Retina (tissue), 1 donor: ENCODE measurements around the gene SUSD1.

ENCODE experiments used
- DNase-seq: peaks from one replicate; pipeline ENCODE4 v3.0.0-alpha.2; 2016

Gene SUSD1

GRCh38 chr9:112009656-112010055, 165.4 kb downstream of the SUSD1 start:
- no peak for DNase-seq

DNA sequence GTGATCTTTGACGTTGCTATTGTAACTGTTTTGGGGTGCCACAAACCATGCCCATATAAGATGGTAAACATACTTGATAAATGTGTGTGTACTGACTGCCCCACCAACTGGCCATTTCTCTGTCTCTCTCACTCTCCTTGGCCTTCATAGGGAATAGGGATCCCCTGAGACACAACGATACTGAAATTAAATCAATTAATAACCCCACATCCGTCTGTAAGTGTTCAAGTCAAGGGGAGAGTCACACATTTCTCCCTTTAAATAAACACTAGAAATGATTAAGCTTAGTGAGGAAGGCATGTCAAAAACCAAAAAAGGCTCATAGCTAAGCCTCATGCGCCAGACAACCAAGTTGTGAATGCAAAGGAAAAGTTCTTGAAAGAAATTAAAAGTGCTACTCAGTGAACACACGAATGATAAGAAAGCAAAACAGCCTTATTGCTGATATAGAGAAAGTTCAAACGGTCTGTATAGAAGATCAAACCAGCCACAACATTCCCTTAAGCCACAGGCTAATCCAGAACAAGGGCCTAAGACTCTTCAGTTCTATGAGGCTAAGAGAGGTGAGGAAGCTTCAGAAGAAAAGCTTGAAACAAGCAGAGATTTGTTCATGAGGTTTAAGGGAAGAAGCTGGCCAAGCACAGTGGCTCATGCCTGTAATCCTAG, 167.4 kb downstream of the SUSD1 start:
- no peak for DNase-seq

DNA sequence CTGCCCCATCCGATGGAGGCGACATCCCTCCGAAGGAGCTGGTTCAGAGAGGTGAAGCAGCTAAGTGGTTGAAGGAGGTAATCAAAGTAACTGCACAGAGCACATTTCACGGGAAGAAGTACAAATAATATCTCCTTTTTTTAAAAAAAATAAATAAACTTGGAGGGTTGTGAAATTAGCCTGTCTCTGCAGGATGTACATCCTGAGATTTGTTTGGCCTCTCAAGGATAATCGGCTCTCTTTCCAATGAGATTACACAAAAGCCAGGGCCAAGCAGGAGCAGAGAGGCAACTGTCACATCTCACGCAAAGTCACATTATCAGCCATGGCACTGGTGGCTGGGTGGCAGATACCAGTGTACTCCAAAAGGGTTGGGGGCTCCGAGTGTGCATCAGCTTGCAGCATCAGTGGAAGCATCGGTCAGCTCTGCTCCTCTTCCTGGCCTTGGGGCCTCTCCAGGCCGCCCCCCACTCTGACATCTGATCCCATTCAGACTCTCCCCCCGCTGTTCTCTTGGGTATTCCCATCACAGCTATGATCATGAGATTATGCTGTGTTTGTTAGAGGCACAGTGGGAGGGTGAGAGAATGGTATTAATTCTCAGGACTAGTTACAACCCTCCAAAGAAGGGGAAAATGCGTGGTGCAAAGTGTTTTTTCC, 168.6 kb downstream of the SUSD1 start:
- DNase-seq = peak; percentile 3

- DNase-seq = no peak
Measured at GRCh38 chr9:112005939-112006338, 169.2 kb downstream of the SUSD1 start.

GRCh38 chr9:112003538-112003937, 171.6 kb downstream of the SUSD1 start:
- no peak for DNase-seq

DNA sequence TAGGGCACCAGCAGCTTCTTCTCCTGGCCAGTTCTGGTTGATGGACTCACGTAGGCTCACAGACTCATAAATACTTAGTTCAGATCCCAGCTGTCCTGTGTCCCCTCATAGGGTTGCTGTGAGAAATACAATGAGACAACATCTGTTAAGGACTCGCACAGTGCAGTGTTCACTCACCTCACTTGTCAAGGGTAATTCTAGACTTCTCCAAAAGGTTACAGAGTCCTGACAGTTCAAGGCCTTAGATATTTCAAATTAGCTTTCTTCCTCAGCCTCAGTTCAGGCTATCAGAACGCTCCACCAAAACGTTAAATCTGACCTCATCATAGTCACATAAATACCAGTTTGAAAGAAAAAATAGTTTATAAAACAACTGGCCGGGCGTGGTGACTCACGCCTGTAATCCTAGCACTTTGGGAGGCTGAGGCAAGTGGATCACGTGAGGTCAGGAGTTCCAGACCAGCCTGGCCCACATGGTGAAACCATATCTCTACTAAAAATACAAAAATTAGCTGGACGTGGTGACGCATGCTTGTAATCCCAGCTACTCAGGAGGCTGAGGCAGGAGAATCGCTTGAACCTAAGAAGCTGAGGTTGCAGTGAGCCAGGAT, 172.1 kb downstream of the SUSD1 start:
- no peak for DNase-seq

DNA sequence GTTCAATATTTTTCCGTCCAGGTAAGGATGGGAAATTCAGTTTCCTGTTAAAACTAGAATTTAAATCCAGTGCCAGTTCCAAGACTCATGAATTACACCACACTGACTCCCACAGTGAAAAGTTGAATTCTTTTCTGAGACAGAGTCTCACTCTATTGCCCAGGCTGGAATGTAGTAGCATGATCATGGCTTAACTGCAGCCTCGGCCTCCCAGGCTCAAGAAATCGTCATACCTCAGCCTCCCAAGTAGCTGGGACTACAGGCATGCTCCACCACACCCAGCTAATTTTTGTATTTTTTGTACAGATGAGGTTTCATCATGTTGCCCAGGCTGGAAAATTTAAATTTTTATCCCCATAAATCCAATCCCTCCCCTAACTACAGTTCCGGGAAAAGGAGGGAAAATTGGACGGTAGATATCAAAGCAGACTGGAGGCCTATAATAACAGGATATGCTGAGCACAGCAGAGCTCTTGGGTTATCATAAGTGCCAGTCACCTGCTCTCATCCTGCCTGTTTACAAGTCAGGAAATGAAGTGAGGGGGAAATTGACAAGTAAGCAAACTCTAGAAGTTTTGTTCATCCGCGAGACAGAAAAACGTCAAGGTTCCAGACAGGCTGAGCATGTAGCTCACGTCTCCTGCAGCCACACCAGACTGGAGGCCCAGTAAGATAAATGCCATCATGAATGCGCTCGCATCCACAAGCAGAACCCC, 172.8 kb downstream of the SUSD1 start:
- no peak for DNase-seq

DNA sequence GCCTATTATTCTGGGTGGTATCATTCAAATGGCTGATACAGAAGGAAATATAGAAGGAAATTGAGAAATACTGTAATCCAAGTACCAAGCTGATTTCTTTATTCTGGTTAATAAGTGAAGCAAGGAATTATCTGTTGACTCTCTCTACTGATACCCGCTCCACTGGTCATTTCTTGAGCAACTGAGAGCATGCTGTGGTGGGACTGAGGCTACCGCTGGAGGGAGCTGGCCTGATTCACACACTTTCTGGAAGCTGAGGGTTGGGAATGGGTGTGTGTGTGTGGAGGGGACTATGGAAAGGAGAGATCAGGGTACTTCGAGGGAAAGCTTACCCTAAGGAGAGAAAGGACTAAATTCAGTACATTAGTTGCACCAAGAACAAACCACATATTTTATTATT, 174.4 kb downstream of the SUSD1 start:
- DNase-seq = no peak

GRCh38 chr9:111999319-111999718, 175.8 kb downstream of the SUSD1 start:
- no peak for DNase-seq

DNA sequence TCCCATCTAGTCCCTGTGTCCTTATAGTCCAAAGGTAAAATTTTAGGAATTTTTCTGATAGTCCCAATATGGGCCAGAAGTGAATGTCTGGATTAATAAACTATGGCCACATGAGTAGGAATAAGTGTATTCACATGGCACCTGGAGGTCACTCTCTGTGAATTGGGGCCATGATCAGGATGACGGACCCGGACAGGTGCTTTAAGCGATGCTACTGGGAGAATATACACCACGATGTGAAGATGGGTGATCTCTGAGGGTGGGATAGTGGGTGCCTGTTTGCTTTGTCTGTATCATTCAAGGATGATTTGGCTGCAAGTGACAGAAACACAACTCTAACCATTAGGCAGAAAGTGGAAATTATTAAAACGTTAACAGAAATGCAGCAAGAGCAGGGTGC, 177.3 kb downstream of the SUSD1 start:
- no peak for DNase-seq

DNA sequence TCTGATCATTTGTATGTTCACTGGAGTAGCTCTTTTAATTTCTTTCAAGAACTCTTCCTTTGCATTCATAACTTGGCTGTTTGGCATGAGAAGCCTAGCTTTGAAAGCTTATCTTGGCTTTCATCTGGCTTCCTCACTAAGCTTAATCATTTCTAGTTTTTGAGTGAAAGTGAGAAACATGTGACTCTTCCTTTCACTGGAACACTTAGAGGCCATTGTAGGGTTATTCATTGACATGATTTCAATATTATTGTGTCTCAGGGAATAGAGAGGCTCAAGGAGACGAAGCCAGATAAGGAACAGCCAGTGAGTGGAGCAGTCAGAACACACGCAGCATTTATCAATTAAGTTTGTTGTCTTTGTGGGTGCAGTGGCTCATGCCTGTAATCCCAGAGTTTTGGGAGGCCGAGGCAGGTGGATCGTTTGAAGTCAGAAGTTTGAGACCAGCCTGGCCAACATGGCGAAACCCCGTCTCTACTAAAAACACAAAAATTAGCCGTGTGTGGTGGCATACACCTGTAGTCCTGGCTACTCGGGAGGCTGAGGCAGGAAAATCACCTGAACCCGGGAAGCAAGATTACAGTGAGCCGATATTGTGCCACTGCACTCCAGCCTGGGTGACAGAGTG, 180.2 kb downstream of the SUSD1 start:
- DNase-seq = no peak

GRCh38 chr9:111993319-111993718, 181.8 kb downstream of the SUSD1 start:
- no peak for DNase-seq

GRCh38 chr9:111992523-111992922, 182.6 kb downstream of the SUSD1 start:
- no peak for DNase-seq

GRCh38 chr9:111991179-111991578, 183.9 kb downstream of the SUSD1 start:
- DNase-seq = no peak
